Fibroblast of mammary gland (primary cell): Measurements from ENCODE around the gene CEP250.
"Not testable (repeated sequence)": the region's sequence is repeated elsewhere in the genome, so short reads cannot be mapped to it uniquely, and the experiment has no call there.

Experiments
- DNase-seq: peaks from one replicate; pipeline ENCODE4 v3.0.0-alpha.2; 2010; ENCODE audit warnings: low read depth
- H3K4me3 ChIP-seq: 2 replicates; pipeline ENCODE4 v1.5.1; 2011; ENCODE audit warnings: low read depth, mild to moderate bottlenecking, low read length, moderate library complexity; ENCODE audit not compliant: control insufficient read depth
- CTCF ChIP-seq: conservative IDR thresholded peaks from 2 replicates; pipeline ENCODE4 v1.5.1; 2011; ENCODE audit warnings: low read depth, low read length, inconsistent platforms; ENCODE audit not compliant: control insufficient read depth, insufficient read depth

Gene CEP250

GRCh38 chr20:35443003-35443402, 12.4 kb upstream of the CEP250 start:
- TF ChIP-seq CTCF, result no peak
- H3K4me3 ChIP-seq, result no peak overlapping the region
- DNase-seq, result peak; percentile 90

- no peak overlapping the region for H3K4me3 ChIP-seq
- TF ChIP-seq CTCF, result no peak
- no peak for DNase-seq
Observed at GRCh38 chr20:35444226-35444625, 11.2 kb upstream of the CEP250 start.

- no peak for DNase-seq
- H3K4me3 ChIP-seq, result no peak overlapping the region
- TF ChIP-seq CTCF, result no peak
Observed at GRCh38 chr20:35446356-35447078, 8.9 kb upstream of the CEP250 start.

- H3K4me3 ChIP-seq, result no peak overlapping the region
- TF ChIP-seq CTCF, result peak; percentile 98
- peak; percentile 78 for DNase-seq
Observed at GRCh38 chr20:35447082-35447789, 8.2 kb upstream of the CEP250 start.

GRCh38 chr20:35448788-35449373, 6.5 kb upstream of the CEP250 start:
- no peak overlapping the region for H3K4me3 ChIP-seq
- no peak for DNase-seq
- no peak for TF ChIP-seq CTCF

DNA sequence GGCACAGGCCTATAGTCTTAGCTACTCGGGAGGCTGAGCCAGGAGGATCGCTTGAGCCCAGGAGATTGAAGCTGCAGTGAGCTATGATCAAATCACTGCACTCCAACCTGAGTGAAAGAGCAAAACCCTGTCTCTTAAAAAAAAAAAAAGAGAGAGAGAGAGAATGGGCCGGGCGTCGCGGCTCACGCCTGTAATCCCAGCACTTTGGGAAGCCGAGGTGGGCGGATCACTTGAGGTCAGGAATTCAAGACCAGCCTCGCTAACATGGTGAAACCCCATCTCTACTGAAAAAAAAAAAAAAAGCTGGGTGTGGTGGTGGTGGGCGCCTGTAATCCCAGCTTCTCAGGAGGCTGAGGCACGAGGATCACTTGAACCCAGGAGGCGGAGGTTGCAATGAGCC, 5.5 kb upstream of the CEP250 start:
- DNase-seq, H3K4me3 ChIP-seq: not testable (repeated sequence)

DNA sequence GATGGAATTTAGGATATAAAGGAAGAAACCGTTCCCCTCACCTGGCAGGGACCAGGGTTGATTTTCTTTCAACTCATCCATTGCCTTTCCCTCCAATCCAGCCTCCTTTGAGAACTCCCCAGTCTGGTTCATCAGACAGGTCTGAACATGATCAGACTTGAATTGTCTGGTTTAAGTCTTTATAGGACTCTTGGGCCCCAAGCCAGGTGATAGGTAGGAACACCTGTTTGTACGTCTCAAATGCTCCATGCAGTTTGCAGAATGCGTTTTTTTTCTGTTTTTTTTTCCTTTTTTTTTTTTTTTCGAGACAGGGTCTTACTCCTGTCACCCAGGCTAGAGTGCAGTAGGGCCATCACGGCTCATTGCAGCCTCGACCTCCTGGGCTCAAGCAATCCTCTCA, 4.1 kb upstream of the CEP250 start:
- H3K4me3 ChIP-seq, result no peak overlapping the region
- DNase-seq, result no peak
- no peak for TF ChIP-seq CTCF
